K562 (cell line): ENCODE results near the gene TIA1. TPM values are rescaled to one million over a fixed set of nuclear protein-coding genes. Genes with fewer than 3 reads are reported as not detected.

Source experiments
- ATAC-seq: fragments of 200-7000 bp; cut with Tn5 transposase; 3 replicates; pipeline ENCODE4 v1.9.1; 2020; ENCODE audit warnings: moderate library complexity
- BruUV-seq: library from RNA; stranded (reverse); fragments of 400-500 nt; replicated peaks from 2 replicates; lab custom pipeline; 2021; lab: Mats Ljungman, UMichigan
- CTCF ChIA-PET: fragments of 300-600 bp; formaldehyde crosslinking; extraction: SDS; loops from one replicate; lab custom pipeline; 2021; ENCODE audit warnings: low intra/inter-chr PET ratio; lab: Yijun Ruan, JAX
- POLR2A ChIA-PET: fragments of 300-600, 350-650 bp; sonication (Branson Sonifier 250); formaldehyde crosslinking; extraction: SDS; loops from one replicate; lab custom pipeline; 2021; ENCODE audit warnings: antibody characterized with exemption, inconsistent platforms; lab: Yijun Ruan, JAX
- DNase-seq, 4 experiments: peaks; one replicate each; pipeline versions ENCODE4 v3.0.0 to v3.0.0-alpha.2; 2011 to 2018; ENCODE audit warnings: low spot score in 3 of 4, mixed read lengths in 3 of 4; ENCODE audit errors: extremely low read depth in 1 of 4
- FAIRE-seq: peaks from 2 replicates; lab custom pipeline; 2011; peaks lifted over from hg19 to GRCh38; lab: Jason Lieb, UNC
- H2AFZ ChIP-seq: 2 replicates; pipeline ENCODE4 v1.6.0; 2011; ENCODE audit warnings: low read depth, low read length, control low read depth, inconsistent platforms
- H3K27ac ChIP-seq: fragments of 200-600 bp; 3 replicates; pipeline ENCODE4 v1.8.0; 2011; ENCODE audit warnings: low read depth, mild to moderate bottlenecking, control low read depth, inconsistent platforms, low read length, moderate library complexity, mixed read lengths; ENCODE audit errors: extremely low read depth
- H3K27me3 ChIP-seq, 2 experiments: fragments of 300-600 bp in 1 of 2; 2 replicates in 1 of 2; 3 replicates in 1 of 2; pipeline versions ENCODE4 v1.6.0 to v1.8.0; 2011; ENCODE audit warnings: inconsistent platforms in 2 of 2, low read length in 2 of 2, mild to moderate bottlenecking in 1 of 2, mixed read lengths in 1 of 2, moderate library complexity in 1 of 2; ENCODE audit not compliant: control insufficient read depth in 2 of 2, insufficient read depth in 2 of 2
- H3K36me3 ChIP-seq: fragments of 300-600 bp; 3 replicates; pipeline ENCODE4 v1.8.0; 2011; ENCODE audit warnings: mild to moderate bottlenecking, low read length, inconsistent platforms; ENCODE audit not compliant: control insufficient read depth, insufficient read depth
- H3K4me1 ChIP-seq, 2 experiments: fragments of 200-600 bp in 1 of 2; replicated peaks in 1 of 2; 2 replicates in 1 of 2; 3 replicates in 1 of 2; pipeline versions ENCODE4 v1.5.1 to v1.8.0; 2011; ENCODE audit warnings: inconsistent platforms in 2 of 2, low read length in 2 of 2, mild to moderate bottlenecking in 1 of 2, mixed read lengths in 1 of 2, moderate library complexity in 1 of 2; ENCODE audit not compliant: control insufficient read depth in 2 of 2, insufficient read depth in 2 of 2
- H3K4me2 ChIP-seq: 2 replicates; pipeline ENCODE4 v1.6.1; 2011; ENCODE audit warnings: low read length, control low read depth, inconsistent platforms, mixed read lengths; ENCODE audit not compliant: insufficient read depth
- H3K4me3 ChIP-seq: fragments of 200-600 bp; sonication (generic), shearing (Covaris generic); 2 replicates; pipeline ENCODE4 v1.5.1; 2016; ENCODE audit warnings: control low read depth, inconsistent platforms
- H3K79me2 ChIP-seq: fragments of 200-600 bp; 3 replicates; pipeline ENCODE4 v1.8.0; 2011; ENCODE audit warnings: low read length, inconsistent platforms; ENCODE audit not compliant: control insufficient read depth, insufficient read depth
- H3K9ac ChIP-seq, 2 experiments: 2 replicates each; pipeline versions ENCODE4 v1.6.0 to v1.6.1; 2011; ENCODE audit warnings: low read depth in 2 of 2, low read length in 2 of 2, control low read depth in 1 of 2, inconsistent platforms in 1 of 2, mild to moderate bottlenecking in 1 of 2, mixed read lengths in 1 of 2; ENCODE audit not compliant: insufficient read depth in 1 of 2
- H3K9me1 ChIP-seq: one replicate; pipeline ENCODE4 v1.6.0; 2011; ENCODE audit warnings: inconsistent platforms, mild to moderate bottlenecking, low read length, moderate library complexity; ENCODE audit not compliant: control insufficient read depth, insufficient read depth
- H3K9me3 ChIP-seq: replicated peaks from 2 replicates; pipeline ENCODE4 v1.5.1; 2011; ENCODE audit warnings: low read depth, low read length, inconsistent platforms; ENCODE audit not compliant: control insufficient read depth, insufficient read depth
- H4K20me1 ChIP-seq: replicated peaks from 2 replicates; pipeline ENCODE4 v1.6.1; 2011; ENCODE audit warnings: low read length, inconsistent platforms, mixed read lengths; ENCODE audit not compliant: control insufficient read depth, insufficient read depth
- BHLHE40 ChIP-seq: IDR thresholded peaks from 2 replicates; pipeline ENCODE4 v1.6.1; 2011; ENCODE audit warnings: low read length, improper control_type of control experiment
- CSDE1 ChIP-seq, 2 experiments: fragments of 450-650 bp; IDR thresholded peaks; 2 replicates each; pipeline ENCODE4 v1.6.1; 2016; ENCODE audit warnings: mild to moderate bottlenecking in 1 of 2
- HDAC1 ChIP-seq, 2 experiments: fragments of 450-650 bp; IDR thresholded peaks; 2 replicates each; pipeline ENCODE4 v1.6.1; 2016 to 2017; ENCODE audit warnings: inconsistent platforms in 1 of 2, mild to moderate bottlenecking in 1 of 2, moderate library complexity in 1 of 2
- HDAC3 ChIP-seq: fragments of 450-650 bp; IDR thresholded peaks from 2 replicates; pipeline ENCODE4 v1.6.1; 2018; ENCODE audit warnings: borderline replicate concordance, mild to moderate bottlenecking, moderate library complexity; ENCODE audit not compliant: partially characterized antibody
- LARP7 ChIP-seq: fragments of 450-650 bp; IDR thresholded peaks from 2 replicates; pipeline ENCODE4 v1.6.1; 2016
- LEF1 ChIP-seq: fragments of 450-650 bp; IDR thresholded peaks from 2 replicates; pipeline ENCODE4 v1.6.1; 2016; ENCODE audit warnings: mild to moderate bottlenecking
- TCF7 ChIP-seq: sonication (generic); IDR thresholded peaks from 2 replicates; pipeline ENCODE4 v1.6.1; 2016; ENCODE audit warnings: antibody characterized with exemption, borderline replicate concordance
- U2AF2 ChIP-seq: fragments of 200-400 bp; formaldehyde crosslinking; optimal IDR thresholded peaks from 2 replicates; pipeline ENCODE3; 2017; ENCODE audit warnings: low read depth, mild to moderate bottlenecking, low read length
- YY1 ChIP-seq, 3 experiments: IDR thresholded peaks; 2 replicates each; pipeline ENCODE4 v1.6.1; 2011; ENCODE audit warnings: low read length in 2 of 3, mild to moderate bottlenecking in 2 of 3, moderate library complexity in 2 of 3, borderline replicate concordance in 1 of 3, control low read depth in 1 of 3, low read depth in 1 of 3; ENCODE audit not compliant: insufficient read depth in 3 of 3, insufficient replicate concordance in 2 of 3, control insufficient read depth in 1 of 3, insufficient read length in 1 of 3; ENCODE audit errors: extremely low read depth in 1 of 3
- ZFX ChIP-seq: sonication (generic); formaldehyde crosslinking; IDR thresholded peaks from 2 replicates; pipeline ENCODE4 v1.8.0; 2022; ENCODE audit warnings: mild to moderate bottlenecking, missing genetic modification reagents, moderate library complexity
- ZNF184 ChIP-seq: sonication (generic); formaldehyde crosslinking; IDR thresholded peaks from 2 replicates; pipeline ENCODE4 v1.5.0; 2020; ENCODE audit warnings: missing genetic modification reagents
- ZNF23 ChIP-seq: fragments of 250-450 bp; sonication (Bioruptor Pico); IDR thresholded peaks from 2 replicates; pipeline ENCODE4 v1.4.0; 2020; ENCODE audit warnings: mild to moderate bottlenecking
- ZNF584 ChIP-seq: fragments of 200-800 bp; sonication (Bioruptor generic); IDR thresholded peaks from 2 replicates; pipeline ENCODE4 v1.6.1; 2016; ENCODE audit warnings: low read depth, mild to moderate bottlenecking, missing genetic modification characterization, missing compliant biosample characterization
- ZNF79 ChIP-seq: fragments of 250-450 bp; sonication (Bioruptor Pico); IDR thresholded peaks from 2 replicates; pipeline ENCODE4 v1.4.0; 2020; ENCODE audit warnings: low read depth, mild to moderate bottlenecking, moderate library complexity
- WGBS: fragments of 100-300 bp; shearing (Covaris generic); methylation state at CpG from one replicate; pipeline ENCODE4 v1.1.6; 2016; ENCODE audit warnings: low coverage, mixed read lengths; ENCODE audit not compliant: insufficient coverage; ENCODE audit errors: missing lambda C conversion rate; 5-methylcytosine and 5-hydroxymethylcytosine counted together
- in situ Hi-C: fragments of 300-500 bp; cut with MboI; formaldehyde crosslinking; loops from 4 replicates; pipeline ENCODE4 v1.15.0; 2018; ENCODE audit warnings: inconsistent platforms, mixed read lengths
- intact Hi-C: fragments of 100-400 bp; cut with micrococcal nuclease; formaldehyde crosslinking; loops from 2 replicates; pipeline ENCODE4 v1.14.2; 2022
- polyA plus RNA-seq, 8 experiments: library from polyadenylated mRNA; depleted of rRNA in 4 of 8; stranded (reverse) in 5 of 8; unstranded in 3 of 8; fragments of >200 nt; fragmentation: Nextera tagmentation in 2 of 8; fragmentation: Illumina TruSeq in 1 of 8; extraction: Ambion mirVana in 2 of 8; extraction: Trizol in 1 of 8; gene quantifications; 2 replicates each; pipeline versions ENCODE4 v1.2.1 to v1.2.3, GENCODE V29; 2011 to 2014; ENCODE audit warnings: inconsistent platforms in 1 of 8, missing spikeins in 1 of 8
- total RNA-seq, 7 experiments: library from RNA; depleted of rRNA in 6 of 7; stranded (reverse); fragments of >200 nt in 6 of 7; fragmentation: Illumina TruSeq in 2 of 7; extraction: Trizol in 2 of 7; gene quantifications; 2 replicates each; pipeline versions ENCODE4 v1.2.1 to v1.2.3, GENCODE V29; 2011 to 2021; ENCODE audit warnings: low replicate concordance in 1 of 7
- TF ChIP-seq, protein P1 (sequence below): fragments of 450-650 bp; IDR thresholded peaks from 2 replicates; pipeline ENCODE4 v1.6.1; 2016
- TF ChIP-seq, protein P2 (sequence below), 3 experiments: fragments of 200-800 bp in 1 of 3; fragments of 250-450 bp in 1 of 3; fragments of 450-650 bp in 1 of 3; sonication (Bioruptor Pico) in 1 of 3; sonication (Bioruptor generic) in 1 of 3; formaldehyde crosslinking in 1 of 3; IDR thresholded peaks; 2 replicates each; pipeline versions ENCODE4 v1.6.1 to v1.8.0; 2016 to 2022; ENCODE audit warnings: mild to moderate bottlenecking in 2 of 3, missing genetic modification characterization in 2 of 3, missing compliant biosample characterization in 1 of 3, moderate library complexity in 1 of 3
- TF ChIP-seq, protein P3 (sequence below): fragments of 450-650 bp; IDR thresholded peaks from 2 replicates; pipeline ENCODE4 v1.6.1; 2016; ENCODE audit warnings: antibody characterized with exemption

The TIA1 gene
- total and polyA plus RNA-seq, 9 of the 15 experiments (the other 6 are each of a cell fraction or from before 2014, with no cell fraction given): 25.3 to 129 (median 79.6) TPM

DNA sequence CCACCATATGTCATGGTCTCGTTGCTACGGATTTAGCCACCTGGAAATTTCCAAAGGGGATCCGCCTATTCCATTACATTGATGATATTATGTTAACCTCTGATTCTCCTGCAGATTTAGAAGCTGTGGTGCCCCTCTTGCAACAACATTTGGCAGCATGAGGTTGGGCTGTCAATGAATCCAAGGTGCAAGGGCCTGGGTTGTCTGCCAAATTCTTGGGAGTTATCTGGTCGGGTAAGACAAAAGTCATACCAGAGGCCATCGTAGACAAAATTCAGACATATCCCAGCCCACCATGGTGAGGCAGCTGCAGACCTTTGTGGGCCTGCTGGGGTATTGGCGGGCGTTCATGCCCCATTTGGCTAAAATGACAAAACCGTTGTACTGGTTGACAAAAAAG is 44.0 kb downstream of the TIA1 start:
- Histone ChIP-seq H3K4me2 (no peak overlapping the region), H3K9me3 (no peaks in the 10 kb centered on the region), H2AFZ (no peak overlapping the region), H4K20me1 (no peaks in the 10 kb centered on the region), H3K4me1 (no peaks in the 10 kb centered on the region; a peak in 1 of 5 replicates), H3K36me3 (peaks cover 2% of the 10 kb centered on the region; the same call in 2 of the 3 replicates), H3K27me3 (no peaks in the 10 kb centered on the region), H3K4me3 (no peak overlapping the region), H3K9ac (no peak overlapping the region), H3K9me1 (no peaks in the 10 kb centered on the region), H3K27ac (no peak overlapping the region), H3K79me2 (no peaks in the 10 kb centered on the region)
- intact Hi-C loops: no loop called here
- CTCF ChIA-PET: no interaction called here
- no TSS peak for BruUV-seq
- POLR2A ChIA-PET: interaction anchor here (0.7 to 1.3 kb wide), 2 partner anchors 89 to 290 kb away, joined by 3 read pairs; partner anchors contain the start of gene SNRPG
- in situ Hi-C loops: no loop called here
- 80% methylated on average over 8 of the region's 8 CpGs for WGBS
- no peak for ATAC-seq
- FAIRE-seq: no peak
- no peak for DNase-seq
- TF ChIP-seq ZNF584 (no peak), HDAC3 (no peak), BHLHE40 (no peak), LEF1 (no peak), U2AF2 (no peak), LARP7 (no peak), HDAC1 (IDR thresholded peaks at IDR 0.05) (no peak), ZNF23 (CRISPR knock-in tag) (no peak), YY1 (IDR thresholded peaks at IDR 0.05; ENCODE audit: borderline replicate concordance in 1 of 3, control insufficient read depth in 1 of 3, extremely low read depth in 1 of 3, insufficient read depth in 3 of 3, insufficient read length in 1 of 3, insufficient replicate concordance in 2 of 3, low read depth in 1 of 3, low read length in 2 of 3) (no peak), CSDE1 (IDR thresholded peaks at IDR 0.05) (no peak), ZNF79 (CRISPR knock-in tag) (no peak), ZNF184 (CRISPR knock-in tag) (no peak), ZFX (CRISPR knock-in tag) (no peak), TCF7 (no peak)
- TF ChIP-seq, protein P1, sequence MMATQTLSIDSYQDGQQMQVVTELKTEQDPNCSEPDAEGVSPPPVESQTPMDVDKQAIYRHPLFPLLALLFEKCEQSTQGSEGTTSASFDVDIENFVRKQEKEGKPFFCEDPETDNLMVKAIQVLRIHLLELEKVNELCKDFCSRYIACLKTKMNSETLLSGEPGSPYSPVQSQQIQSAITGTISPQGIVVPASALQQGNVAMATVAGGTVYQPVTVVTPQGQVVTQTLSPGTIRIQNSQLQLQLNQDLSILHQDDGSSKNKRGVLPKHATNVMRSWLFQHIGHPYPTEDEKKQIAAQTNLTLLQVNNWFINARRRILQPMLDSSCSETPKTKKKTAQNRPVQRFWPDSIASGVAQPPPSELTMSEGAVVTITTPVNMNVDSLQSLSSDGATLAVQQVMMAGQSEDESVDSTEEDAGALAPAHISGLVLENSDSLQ: no peak
- TF ChIP-seq, protein P2, sequence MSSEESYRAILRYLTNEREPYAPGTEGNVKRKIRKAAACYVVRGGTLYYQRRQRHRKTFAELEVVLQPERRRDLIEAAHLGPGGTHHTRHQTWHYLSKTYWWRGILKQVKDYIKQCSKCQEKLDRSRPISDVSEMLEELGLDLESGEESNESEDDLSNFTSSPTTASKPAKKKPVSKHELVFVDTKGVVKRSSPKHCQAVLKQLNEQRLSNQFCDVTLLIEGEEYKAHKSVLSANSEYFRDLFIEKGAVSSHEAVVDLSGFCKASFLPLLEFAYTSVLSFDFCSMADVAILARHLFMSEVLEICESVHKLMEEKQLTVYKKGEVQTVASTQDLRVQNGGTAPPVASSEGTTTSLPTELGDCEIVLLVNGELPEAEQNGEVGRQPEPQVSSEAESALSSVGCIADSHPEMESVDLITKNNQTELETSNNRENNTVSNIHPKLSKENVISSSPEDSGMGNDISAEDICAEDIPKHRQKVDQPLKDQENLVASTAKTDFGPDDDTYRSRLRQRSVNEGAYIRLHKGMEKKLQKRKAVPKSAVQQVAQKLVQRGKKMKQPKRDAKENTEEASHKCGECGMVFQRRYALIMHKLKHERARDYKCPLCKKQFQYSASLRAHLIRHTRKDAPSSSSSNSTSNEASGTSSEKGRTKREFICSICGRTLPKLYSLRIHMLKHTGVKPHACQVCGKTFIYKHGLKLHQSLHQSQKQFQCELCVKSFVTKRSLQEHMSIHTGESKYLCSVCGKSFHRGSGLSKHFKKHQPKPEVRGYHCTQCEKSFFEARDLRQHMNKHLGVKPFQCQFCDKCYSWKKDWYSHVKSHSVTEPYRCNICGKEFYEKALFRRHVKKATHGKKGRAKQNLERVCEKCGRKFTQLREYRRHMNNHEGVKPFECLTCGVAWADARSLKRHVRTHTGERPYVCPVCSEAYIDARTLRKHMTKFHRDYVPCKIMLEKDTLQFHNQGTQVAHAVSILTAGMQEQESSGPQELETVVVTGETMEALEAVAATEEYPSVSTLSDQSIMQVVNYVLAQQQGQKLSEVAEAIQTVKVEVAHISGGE (CRISPR knock-in tag; IDR thresholded peaks at IDR 0.05): no peak
- TF ChIP-seq, protein P3, sequence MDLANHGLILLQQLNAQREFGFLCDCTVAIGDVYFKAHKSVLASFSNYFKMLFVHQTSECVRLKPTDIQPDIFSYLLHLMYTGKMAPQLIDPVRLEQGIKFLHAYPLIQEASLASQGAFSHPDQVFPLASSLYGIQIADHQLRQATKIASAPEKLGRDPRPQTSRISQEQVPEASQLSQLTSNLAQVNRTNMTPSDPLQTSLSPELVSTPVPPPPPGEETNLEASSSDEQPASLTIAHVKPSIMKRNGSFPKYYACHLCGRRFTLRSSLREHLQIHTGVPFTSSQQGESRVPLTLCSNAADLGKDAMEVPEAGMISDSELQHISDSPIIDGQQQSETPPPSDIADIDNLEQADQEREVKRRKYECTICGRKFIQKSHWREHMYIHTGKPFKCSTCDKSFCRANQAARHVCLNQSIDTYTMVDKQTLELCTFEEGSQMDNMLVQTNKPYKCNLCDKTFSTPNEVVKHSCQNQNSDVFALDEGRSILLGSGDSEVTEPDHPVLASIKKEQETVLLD: no peak
